GM12891 (cell line): ENCODE measurements around the gene GPR62.
"Not testable (repeated sequence)": the region's sequence is repeated elsewhere in the genome, so short reads cannot be mapped to it uniquely, and the experiment has no call there.

Experiments used
- DNase-seq: peaks from one replicate; pipeline ENCODE4 v3.0.0; 2011; ENCODE audit warnings: low spot score; ENCODE audit not compliant: insufficient read length
- FAIRE-seq: peaks from 2 replicates; lab custom pipeline; 2011; peaks lifted over from hg19 to GRCh38; lab: Jason Lieb, UNC
- PAX5 ChIP-seq: IDR thresholded peaks from 2 replicates; pipeline ENCODE4 v1.6.1; 2011; ENCODE audit warnings: low read length, moderate library complexity, mild to moderate bottlenecking; ENCODE audit not compliant: insufficient read depth, severe bottlenecking
- POLR2A ChIP-seq: IDR thresholded peaks from 2 replicates; pipeline ENCODE4 v1.6.1; 2011; ENCODE audit warnings: low read depth, low read length, control low read depth
- POLR2AphosphoS5 ChIP-seq: IDR thresholded peaks from 2 replicates; pipeline ENCODE4 v1.6.1; 2011; ENCODE audit warnings: low read depth, low read length, control low read depth
- POU2F2 ChIP-seq: IDR thresholded peaks from 2 replicates; pipeline ENCODE4 v1.6.1; 2011; ENCODE audit warnings: low read depth, mild to moderate bottlenecking, control low read depth, low read length, moderate library complexity
- SPI1 ChIP-seq: IDR thresholded peaks from 2 replicates; pipeline ENCODE4 v1.6.1; 2011; ENCODE audit warnings: low read depth, low read length, control low read depth
- TAF1 ChIP-seq: IDR thresholded peaks from 2 replicates; pipeline ENCODE4 v1.6.1; 2011; ENCODE audit warnings: low read depth, low read length, control low read depth

GPR62 gene

GRCh38 chr3:51992017-51992682 is 37.0 kb downstream of the GPR62 start:
- peak; percentile 50 for FAIRE-seq
- no peak; the same call in 1 of the 2 replicates for TF ChIP-seq POLR2A
- peak; percentile 40; the same call in 1 of the 2 replicates for TF ChIP-seq POU2F2
- TF ChIP-seq TAF1: no peak
- peak; percentile 94 for TF ChIP-seq POLR2AphosphoS5
- no peak for TF ChIP-seq SPI1
- TF ChIP-seq PAX5: no peak
- no peak for DNase-seq

- DNase-seq, FAIRE-seq: not testable (repeated sequence)
Measured at GRCh38 chr3:51993657-51994056, 38.5 kb downstream of the GPR62 start.

GRCh38 chr3:51994530-51994929 is 39.3 kb downstream of the GPR62 start:
- no peak for TF ChIP-seq TAF1
- TF ChIP-seq PAX5: no peak
- TF ChIP-seq POU2F2: no peak
- TF ChIP-seq SPI1: no peak
- TF ChIP-seq POLR2AphosphoS5: no peak; the same call in 1 of the 2 replicates
- no peak for TF ChIP-seq POLR2A
- DNase-seq (no peak), FAIRE-seq (no peak)

DNA sequence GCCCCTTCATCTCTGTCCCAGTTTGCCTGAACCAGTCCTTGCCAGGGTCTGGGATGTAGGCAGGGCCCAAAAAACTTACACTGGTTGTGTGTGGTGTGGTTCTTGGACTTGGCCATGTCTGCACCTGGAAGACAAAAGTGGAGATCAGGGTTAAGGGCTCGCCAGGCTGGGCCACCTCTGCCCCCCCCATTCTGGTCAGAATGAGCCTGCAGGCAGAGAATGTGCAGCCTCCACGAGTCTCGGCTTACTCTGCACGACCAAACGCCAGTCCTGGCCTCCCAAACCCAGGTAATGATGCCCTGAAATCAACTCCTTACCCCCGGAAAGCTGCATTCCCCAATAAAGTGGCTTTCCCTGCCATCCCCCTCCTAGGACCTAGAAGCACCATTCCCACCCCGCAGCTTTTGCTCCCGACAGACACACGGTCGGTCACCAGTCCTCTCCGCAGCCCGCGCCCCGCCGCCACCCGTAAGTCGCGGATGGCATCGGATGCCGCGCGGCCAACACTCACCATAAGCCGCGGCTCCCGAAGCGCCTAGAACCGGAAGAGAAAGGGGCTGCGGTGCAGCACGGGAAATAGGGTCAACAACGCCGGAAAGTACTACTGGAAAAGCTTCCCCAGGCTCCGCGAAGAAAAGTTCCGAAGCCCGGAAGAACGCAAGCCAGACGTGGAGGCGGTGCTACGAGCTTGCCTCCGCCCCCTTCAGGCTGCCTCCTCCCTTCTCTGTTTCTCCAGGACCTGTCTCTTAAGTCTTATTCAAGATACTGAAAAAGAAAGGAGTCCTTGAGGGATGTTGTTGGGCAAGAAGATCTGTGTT is 40.4 kb downstream of the GPR62 start, which contains the start of gene RPL29:
RPL29 (minus strand) TSS at position 550 of the 818 bp plus-strand sequence; CDS start at position 116, 434 bp downstream.
- TF ChIP-seq POU2F2 (peak; percentile 90), POLR2A (peak; percentile 97), PAX5 (peak; percentile 26), TAF1 (peak; percentile 100), POLR2AphosphoS5 (peak; percentile 98), SPI1 (peak; percentile 20; the same call in 1 of the 2 replicates)
- FAIRE-seq (peak; percentile 90), DNase-seq (peak; percentile 94)

GRCh38 chr3:51997172-51997571 is 42.0 kb downstream of the GPR62 start:
- TF ChIP-seq POU2F2: no peak
- no peak for TF ChIP-seq POLR2AphosphoS5
- TF ChIP-seq POLR2A: no peak
- TF ChIP-seq TAF1: no peak
- TF ChIP-seq PAX5: no peak
- TF ChIP-seq SPI1: no peak
- DNase-seq (no peak), FAIRE-seq (no peak)

- FAIRE-seq (no peak), DNase-seq (no peak)
- no peak for TF ChIP-seq POLR2A
- TF ChIP-seq POLR2AphosphoS5: no peak
- no peak for TF ChIP-seq SPI1
- no peak for TF ChIP-seq PAX5
- TF ChIP-seq TAF1: no peak
- TF ChIP-seq POU2F2: no peak
Measured at GRCh38 chr3:51997935-51998596, 42.9 kb downstream of the GPR62 start.

- TF ChIP-seq POLR2A (no peak), PAX5 (no peak), TAF1 (no peak), POLR2AphosphoS5 (no peak), SPI1 (no peak), POU2F2 (no peak)
- DNase-seq (no peak), FAIRE-seq (no peak)
Measured at GRCh38 chr3:51998774-51999173, 43.6 kb downstream of the GPR62 start.

- TF ChIP-seq TAF1 (no peak), POLR2AphosphoS5 (no peak), PAX5 (no peak), POU2F2 (no peak), POLR2A (no peak), SPI1 (no peak)
- DNase-seq (no peak), FAIRE-seq (no peak)
Measured at GRCh38 chr3:51999846-52000245, 44.7 kb downstream of the GPR62 start.

GRCh38 chr3:52001443-52001974 is 46.3 kb downstream of the GPR62 start:
- no peak for TF ChIP-seq POLR2AphosphoS5
- TF ChIP-seq PAX5: no peak
- TF ChIP-seq TAF1: no peak
- peak; percentile 97 for FAIRE-seq
- DNase-seq: peak; percentile 93
